Neural crest cell (in vitro differentiated cells): Measurements from ENCODE around the gene THUMPD3. TPM values are rescaled to one million over a fixed set of nuclear protein-coding genes. Genes with fewer than 3 reads are reported as not detected.

Experiments
- DNase-seq: peaks from one replicate; pipeline ENCODE4 v3.0.0; 2021; ENCODE audit warnings: low read depth, mixed read lengths, low spot score
- H3K27ac Mint-ChIP-seq: one replicate; pipeline ENCODE4 v1.8.0; 2021; ENCODE audit warnings: mild to moderate bottlenecking, mixed read lengths; ENCODE audit not compliant: unreplicated experiment
- H3K27me3 Mint-ChIP-seq: 2 replicates; pipeline ENCODE4 v1.8.0; 2021; ENCODE audit warnings: low read depth, mild to moderate bottlenecking, mixed read lengths
- H3K36me3 Mint-ChIP-seq: 2 replicates; pipeline ENCODE4 v1.8.0; 2021; ENCODE audit warnings: low read depth, mild to moderate bottlenecking, mixed read lengths
- H3K4me1 Mint-ChIP-seq: 2 replicates; pipeline ENCODE4 v1.8.0; 2021; ENCODE audit warnings: mixed read lengths
- H3K4me3 Mint-ChIP-seq: one replicate; pipeline ENCODE4 v1.8.0; 2021; ENCODE audit warnings: mild to moderate bottlenecking, mixed read lengths
- H3K9me3 Mint-ChIP-seq: 2 replicates; pipeline ENCODE4 v1.8.0; 2021; ENCODE audit warnings: mixed read lengths
- total RNA-seq: library from RNA; stranded (reverse); gene quantifications from 2 replicates; pipeline ENCODE4 v1.2.1, GENCODE V29; 2021
- TF ChIP-seq, protein P1 (sequence below): fragments of 200-600 bp; sonication (generic); conservative IDR thresholded peaks from 2 replicates; pipeline ENCODE4 v1.5.0; 2021; ENCODE audit warnings: antibody characterized with exemption, mild to moderate bottlenecking

The THUMPD3 gene
- total RNA-seq, 1 donor from 2014 or later: 61.0 TPM

DNA sequence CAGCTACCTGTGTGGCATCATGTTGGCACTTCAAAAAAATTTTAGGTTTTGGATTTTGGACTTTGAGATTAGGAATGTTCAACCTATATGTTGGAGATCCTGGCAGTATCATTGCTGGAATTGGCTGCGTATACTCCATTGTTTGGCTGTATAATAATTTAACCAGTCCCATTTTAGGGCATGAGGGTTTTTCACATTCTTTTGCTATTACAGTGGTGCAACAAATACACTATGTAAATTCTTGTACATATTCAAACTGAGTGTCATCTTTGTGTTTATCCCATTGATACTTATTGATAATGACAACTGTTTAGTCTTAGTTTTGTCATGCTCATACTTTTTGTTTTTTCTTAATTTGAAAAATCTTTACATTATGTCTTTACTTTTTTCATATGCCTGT is 6.7 kb downstream of the THUMPD3 start:
- Mint-ChIP-seq H3K27me3 (no peaks in the 10 kb centered on the region), H3K9me3 (no peaks in the 10 kb centered on the region), H3K36me3 (peaks cover 9% of the 10 kb centered on the region), H3K27ac (no peak overlapping the region), H3K4me1 (peaks cover 4% of the 10 kb centered on the region), H3K4me3 (no peak overlapping the region)
- DNase-seq: no peak
- TF ChIP-seq, protein P1, sequence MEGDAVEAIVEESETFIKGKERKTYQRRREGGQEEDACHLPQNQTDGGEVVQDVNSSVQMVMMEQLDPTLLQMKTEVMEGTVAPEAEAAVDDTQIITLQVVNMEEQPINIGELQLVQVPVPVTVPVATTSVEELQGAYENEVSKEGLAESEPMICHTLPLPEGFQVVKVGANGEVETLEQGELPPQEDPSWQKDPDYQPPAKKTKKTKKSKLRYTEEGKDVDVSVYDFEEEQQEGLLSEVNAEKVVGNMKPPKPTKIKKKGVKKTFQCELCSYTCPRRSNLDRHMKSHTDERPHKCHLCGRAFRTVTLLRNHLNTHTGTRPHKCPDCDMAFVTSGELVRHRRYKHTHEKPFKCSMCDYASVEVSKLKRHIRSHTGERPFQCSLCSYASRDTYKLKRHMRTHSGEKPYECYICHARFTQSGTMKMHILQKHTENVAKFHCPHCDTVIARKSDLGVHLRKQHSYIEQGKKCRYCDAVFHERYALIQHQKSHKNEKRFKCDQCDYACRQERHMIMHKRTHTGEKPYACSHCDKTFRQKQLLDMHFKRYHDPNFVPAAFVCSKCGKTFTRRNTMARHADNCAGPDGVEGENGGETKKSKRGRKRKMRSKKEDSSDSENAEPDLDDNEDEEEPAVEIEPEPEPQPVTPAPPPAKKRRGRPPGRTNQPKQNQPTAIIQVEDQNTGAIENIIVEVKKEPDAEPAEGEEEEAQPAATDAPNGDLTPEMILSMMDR: no peak

DNA sequence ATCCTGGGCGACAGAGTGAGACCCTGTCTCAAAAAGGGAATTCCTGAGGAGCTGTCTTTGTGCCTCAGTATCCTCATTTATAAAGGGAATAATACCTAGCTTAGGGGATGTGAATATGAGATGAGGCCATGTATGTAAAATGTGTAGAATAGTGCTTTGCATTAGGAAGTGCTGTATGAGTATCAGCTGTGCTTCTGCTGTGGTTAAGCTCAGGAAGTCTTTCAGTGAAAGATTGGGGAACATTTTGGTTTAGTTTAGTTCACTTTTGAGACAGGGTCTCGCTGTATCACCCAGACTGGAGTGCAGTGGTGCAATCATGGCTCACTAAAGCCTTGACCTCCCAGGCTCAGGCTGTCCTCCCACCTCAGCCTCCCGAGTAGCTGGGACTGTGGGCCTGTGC is 10.6 kb downstream of the THUMPD3 start:
- Mint-ChIP-seq H3K9me3 (no peaks in the 10 kb centered on the region), H3K4me3 (no peak overlapping the region), H3K36me3 (peaks cover 13% of the 10 kb centered on the region), H3K27ac (no peak overlapping the region), H3K27me3 (no peaks in the 10 kb centered on the region), H3K4me1 (no peaks in the 10 kb centered on the region)
- no peak for DNase-seq
- TF ChIP-seq, protein P1: no peak

DNA sequence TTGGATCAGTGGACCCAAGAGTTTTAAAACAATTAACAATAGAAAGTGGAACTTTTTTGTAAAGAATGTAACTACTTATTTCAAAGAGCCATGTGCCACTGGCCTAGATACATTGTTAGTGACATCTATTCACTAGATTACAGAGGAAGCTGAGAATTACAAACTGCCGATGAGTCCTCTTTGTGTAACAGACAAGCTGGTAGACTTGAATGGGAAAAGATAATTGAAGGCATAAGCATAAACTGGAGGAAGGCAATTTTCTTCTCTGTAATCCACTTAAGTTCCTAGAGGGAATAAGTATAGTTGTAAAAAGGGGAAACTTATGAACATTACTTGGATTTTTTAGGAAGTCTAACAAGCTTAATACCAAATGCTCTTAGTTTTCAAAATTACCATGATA is 15.1 kb downstream of the THUMPD3 start:
- Mint-ChIP-seq H3K9me3 (no peaks in the 10 kb centered on the region), H3K4me1 (no peaks in the 10 kb centered on the region), H3K27me3 (no peaks in the 10 kb centered on the region), H3K27ac (no peak overlapping the region), H3K4me3 (no peak overlapping the region), H3K36me3 (peaks cover 10% of the 10 kb centered on the region)
- no peak for DNase-seq
- TF ChIP-seq, protein P1: no peak

DNA sequence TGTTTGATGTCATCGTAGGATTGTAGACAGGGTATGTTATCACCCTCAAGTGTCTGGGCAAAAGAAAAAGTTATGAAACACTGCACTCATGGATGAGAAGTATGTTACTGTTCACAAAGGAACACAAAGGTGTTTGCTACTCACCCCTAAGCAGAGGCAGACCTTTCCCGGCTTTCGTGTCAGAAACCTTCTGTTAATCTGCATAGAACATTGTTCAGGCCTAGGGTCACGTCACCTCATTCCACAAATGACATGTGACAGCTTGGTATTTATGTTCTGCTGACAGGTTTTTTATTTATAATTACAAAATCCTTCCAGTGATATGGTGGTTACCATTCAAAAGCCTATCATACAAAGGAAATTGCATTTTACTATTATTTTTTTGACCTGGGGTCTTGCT is 16.5 kb downstream of the THUMPD3 start:
- no peaks in the 10 kb centered on the region for H3K27me3 Mint-ChIP-seq
- no peak for DNase-seq
- no peaks in the 10 kb centered on the region for H3K4me1 Mint-ChIP-seq
- H3K4me3 Mint-ChIP-seq: no peak overlapping the region
- H3K27ac Mint-ChIP-seq: no peak overlapping the region
- TF ChIP-seq, protein P1: no peak
- H3K36me3 Mint-ChIP-seq: peaks cover 10% of the 10 kb centered on the region
- H3K9me3 Mint-ChIP-seq: no peaks in the 10 kb centered on the region

DNA sequence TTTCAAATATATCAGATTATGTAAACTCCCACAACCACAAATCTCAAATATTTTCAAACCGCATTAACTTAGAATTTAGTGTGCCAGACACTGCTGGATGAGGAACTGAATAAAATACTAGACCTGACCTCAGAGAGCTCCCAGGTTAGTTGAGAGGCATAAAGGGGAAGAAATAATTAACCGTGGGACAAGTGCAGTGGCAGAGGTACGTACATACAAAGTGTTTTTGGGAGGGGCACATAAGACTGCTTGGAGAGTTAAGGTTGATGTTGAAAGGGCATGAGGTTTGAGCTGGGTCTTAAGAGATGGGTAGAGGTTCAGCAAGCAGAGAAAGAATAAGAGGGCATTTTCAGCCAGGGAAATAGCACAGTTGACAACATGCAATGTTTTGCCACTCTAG is 17.2 kb downstream of the THUMPD3 start:
- Mint-ChIP-seq H3K4me1 (no peaks in the 10 kb centered on the region), H3K27me3 (no peaks in the 10 kb centered on the region), H3K9me3 (no peaks in the 10 kb centered on the region), H3K36me3 (peaks cover 10% of the 10 kb centered on the region), H3K4me3 (no peak overlapping the region), H3K27ac (no peak overlapping the region)
- TF ChIP-seq, protein P1: no peak
- no peak for DNase-seq
